Measurements from ENCODE around the gene KAZN. TPM values are rescaled to one million over a fixed set of nuclear protein-coding genes. Genes with fewer than 3 reads are reported as not detected.

KAZN gene
- total RNA-seq, 1 donor from 2014 or later = 2.8 TPM

DNA sequence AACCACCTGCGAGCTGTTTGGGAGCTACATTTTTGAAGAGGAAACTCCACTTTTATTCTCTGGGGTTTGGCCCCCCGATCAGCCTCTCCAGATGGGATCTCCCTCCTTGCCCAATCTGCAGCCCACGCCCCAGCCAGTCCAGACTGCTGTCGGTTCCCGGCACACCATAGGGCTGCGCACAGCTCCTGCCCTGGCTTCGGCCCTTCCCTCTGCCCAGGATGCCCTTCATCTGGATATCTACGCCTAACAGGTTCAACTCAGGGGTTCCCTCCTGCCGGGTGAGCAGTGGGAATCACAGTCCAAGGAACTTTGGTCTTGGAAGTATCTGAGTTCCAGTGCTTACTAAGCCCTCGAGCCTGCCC is 135.3 kb downstream of the KAZN start:
- H3K4me3 ChIP-seq (ENCODE audit: low read depth, low read length) = no peak overlapping the region
- no peaks in the 10 kb centered on the region for H3K36me3 ChIP-seq (ENCODE audit: control insufficient read depth, insufficient read depth, low read length)
- H3K27me3 ChIP-seq (ENCODE audit: control insufficient read depth, insufficient read depth, low read length) = no peaks in the 10 kb centered on the region
- TF ChIP-seq, protein P1, sequence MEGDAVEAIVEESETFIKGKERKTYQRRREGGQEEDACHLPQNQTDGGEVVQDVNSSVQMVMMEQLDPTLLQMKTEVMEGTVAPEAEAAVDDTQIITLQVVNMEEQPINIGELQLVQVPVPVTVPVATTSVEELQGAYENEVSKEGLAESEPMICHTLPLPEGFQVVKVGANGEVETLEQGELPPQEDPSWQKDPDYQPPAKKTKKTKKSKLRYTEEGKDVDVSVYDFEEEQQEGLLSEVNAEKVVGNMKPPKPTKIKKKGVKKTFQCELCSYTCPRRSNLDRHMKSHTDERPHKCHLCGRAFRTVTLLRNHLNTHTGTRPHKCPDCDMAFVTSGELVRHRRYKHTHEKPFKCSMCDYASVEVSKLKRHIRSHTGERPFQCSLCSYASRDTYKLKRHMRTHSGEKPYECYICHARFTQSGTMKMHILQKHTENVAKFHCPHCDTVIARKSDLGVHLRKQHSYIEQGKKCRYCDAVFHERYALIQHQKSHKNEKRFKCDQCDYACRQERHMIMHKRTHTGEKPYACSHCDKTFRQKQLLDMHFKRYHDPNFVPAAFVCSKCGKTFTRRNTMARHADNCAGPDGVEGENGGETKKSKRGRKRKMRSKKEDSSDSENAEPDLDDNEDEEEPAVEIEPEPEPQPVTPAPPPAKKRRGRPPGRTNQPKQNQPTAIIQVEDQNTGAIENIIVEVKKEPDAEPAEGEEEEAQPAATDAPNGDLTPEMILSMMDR (IDR thresholded peaks at IDR 0.05; ENCODE audit: insufficient read depth, low read length, poor library complexity, severe bottlenecking) = no peak
- DNase-seq (ENCODE audit: low read depth) = no peak

DNA sequence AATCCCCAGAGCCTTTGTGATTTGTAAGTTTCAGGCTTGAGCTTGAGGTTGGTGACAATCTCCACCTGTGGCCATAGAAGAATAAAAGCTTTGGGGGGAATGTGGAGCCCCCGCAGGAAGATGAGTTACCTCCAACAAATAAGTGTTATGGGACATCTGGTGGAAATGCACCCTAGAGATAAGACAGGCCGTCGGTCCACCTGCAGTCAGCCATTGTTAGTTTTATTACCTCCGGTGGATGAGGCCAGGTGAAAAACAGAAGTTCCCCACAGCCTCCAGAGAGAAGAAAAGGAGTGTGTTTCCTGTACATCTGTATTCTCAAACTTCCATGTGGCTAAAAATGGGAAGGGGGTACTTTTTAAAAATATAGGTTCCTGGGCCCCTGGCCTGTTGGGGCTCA is 137.4 kb downstream of the KAZN start:
- Histone ChIP-seq H3K4me3 (ENCODE audit: low read depth, low read length) (no peak overlapping the region), H3K27me3 (ENCODE audit: control insufficient read depth, insufficient read depth, low read length) (no peaks in the 10 kb centered on the region), H3K36me3 (ENCODE audit: control insufficient read depth, insufficient read depth, low read length) (no peaks in the 10 kb centered on the region)
- TF ChIP-seq, protein P1 (IDR thresholded peaks at IDR 0.05; ENCODE audit: insufficient read depth, low read length, poor library complexity, severe bottlenecking) = no peak
- DNase-seq (ENCODE audit: low read depth) = no peak

DNA sequence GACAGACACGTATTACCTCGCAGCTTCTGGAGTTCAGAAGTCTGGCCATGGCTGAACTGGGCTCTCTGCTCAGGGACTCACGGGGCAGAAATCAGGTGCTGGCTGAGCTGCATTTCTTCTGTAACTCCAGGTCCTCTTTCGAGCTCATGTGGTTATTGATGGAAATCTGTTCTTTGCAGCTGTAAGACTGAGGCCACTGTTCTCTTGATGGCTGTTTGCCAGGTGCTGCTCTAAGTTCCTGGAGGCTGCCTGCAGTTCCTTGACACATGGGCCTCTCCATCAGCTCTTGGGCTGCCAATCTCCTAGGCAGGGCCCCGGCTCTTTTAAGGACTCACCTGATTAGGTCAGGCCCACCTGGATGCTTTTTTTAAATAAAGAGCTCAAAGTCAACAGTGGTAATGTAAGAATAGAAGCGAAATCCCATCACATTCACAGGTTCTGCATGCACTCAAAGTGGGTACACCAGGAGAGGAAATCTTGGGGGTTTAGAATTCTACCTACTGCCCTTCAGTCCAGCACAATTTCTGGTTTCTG is 139.1 kb downstream of the KAZN start:
- no peak for DNase-seq (ENCODE audit: low read depth)
- Histone ChIP-seq H3K4me3 (ENCODE audit: low read depth, low read length) (no peak overlapping the region), H3K36me3 (ENCODE audit: control insufficient read depth, insufficient read depth, low read length) (no peaks in the 10 kb centered on the region), H3K27me3 (ENCODE audit: control insufficient read depth, insufficient read depth, low read length) (no peaks in the 10 kb centered on the region)
- TF ChIP-seq, protein P1 (IDR thresholded peaks at IDR 0.05; ENCODE audit: insufficient read depth, low read length, poor library complexity, severe bottlenecking) = no peak

DNA sequence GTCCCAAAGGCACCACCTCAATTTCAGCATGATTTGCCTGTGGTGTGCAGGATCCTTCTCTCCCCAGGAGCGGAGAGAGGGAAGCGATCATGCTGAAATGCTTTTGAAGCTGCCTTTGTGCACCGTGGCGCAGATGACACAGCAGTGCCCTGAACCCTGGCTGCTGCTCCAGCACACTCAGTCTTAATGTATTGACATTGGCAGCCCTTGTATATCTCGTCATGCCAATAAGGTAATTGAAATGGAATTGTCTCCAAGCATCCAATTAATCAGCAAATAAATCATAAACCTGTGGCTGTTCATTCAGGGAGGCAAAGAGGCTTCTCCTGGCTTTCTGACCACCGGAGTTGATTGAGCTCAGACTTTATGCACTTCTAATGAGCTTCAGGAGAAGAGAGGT is 139.8 kb downstream of the KAZN start:
- DNase-seq (ENCODE audit: low read depth) = no peak
- Histone ChIP-seq H3K27me3 (ENCODE audit: control insufficient read depth, insufficient read depth, low read length) (no peaks in the 10 kb centered on the region), H3K4me3 (ENCODE audit: low read depth, low read length) (no peak overlapping the region), H3K36me3 (ENCODE audit: control insufficient read depth, insufficient read depth, low read length) (no peaks in the 10 kb centered on the region)
- TF ChIP-seq, protein P1 (IDR thresholded peaks at IDR 0.05; ENCODE audit: insufficient read depth, low read length, poor library complexity, severe bottlenecking) = no peak

DNA sequence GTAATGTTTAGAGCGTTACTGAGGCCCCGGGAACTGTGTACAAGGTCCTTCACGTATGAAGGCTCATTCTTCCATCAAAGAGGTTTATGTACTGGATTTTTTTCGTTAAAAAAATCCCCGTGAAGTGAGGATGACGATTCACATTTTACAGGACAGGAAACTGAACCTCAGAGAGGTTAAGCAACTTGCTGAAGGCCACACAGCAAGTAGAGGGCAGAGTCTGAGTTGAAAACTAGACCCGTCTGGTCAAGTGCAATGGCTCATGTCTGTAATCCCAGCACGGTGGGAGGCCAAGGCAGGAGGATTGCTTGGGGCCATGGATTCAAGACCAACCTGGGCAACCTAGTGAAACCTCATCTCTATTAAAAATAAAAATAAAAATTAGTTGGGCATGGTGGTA is 140.2 kb downstream of the KAZN start:
- TF ChIP-seq, protein P1 (IDR thresholded peaks at IDR 0.05; ENCODE audit: insufficient read depth, low read length, poor library complexity, severe bottlenecking) = no peak
- H3K27me3 ChIP-seq (ENCODE audit: control insufficient read depth, insufficient read depth, low read length) = no peaks in the 10 kb centered on the region
- no peak overlapping the region for H3K4me3 ChIP-seq (ENCODE audit: low read depth, low read length)
- DNase-seq (ENCODE audit: low read depth) = no peak
- no peaks in the 10 kb centered on the region for H3K36me3 ChIP-seq (ENCODE audit: control insufficient read depth, insufficient read depth, low read length)

DNA sequence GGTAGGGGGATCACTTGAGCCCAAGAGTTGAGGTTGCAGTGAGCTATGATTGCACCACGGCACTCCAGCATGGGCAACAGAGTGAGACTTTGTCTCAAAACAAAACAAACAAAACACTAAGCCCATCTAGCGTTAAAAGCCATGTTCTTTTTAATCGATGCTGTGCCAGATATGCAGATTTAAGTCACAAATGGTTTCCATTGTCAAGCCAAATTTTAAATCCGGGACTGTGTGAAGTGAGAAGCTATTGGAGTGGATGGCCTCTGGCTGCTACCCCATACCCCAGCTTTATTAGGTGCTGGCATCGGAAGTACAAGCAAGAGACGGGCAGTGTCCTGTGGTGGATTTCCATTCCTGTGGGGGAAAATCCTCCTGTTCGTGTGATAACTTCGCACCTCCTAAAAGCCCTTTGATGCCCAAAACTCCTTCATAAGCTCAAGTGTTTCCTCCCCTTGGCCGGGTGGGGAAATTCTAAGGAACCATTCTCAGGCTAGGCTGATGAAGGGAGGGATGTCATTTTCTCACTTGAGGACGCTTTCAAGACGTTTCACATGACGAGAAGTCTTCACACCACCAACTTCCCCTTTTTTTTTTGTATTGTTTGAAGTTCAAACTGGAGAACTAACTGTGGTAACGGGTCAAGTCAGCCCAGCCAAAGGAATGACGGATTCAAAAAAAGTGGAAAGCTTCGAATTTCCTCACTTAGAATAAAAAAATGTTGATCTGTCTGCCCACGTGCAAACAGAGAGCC is 140.8 kb downstream of the KAZN start:
- TF ChIP-seq, protein P1 (IDR thresholded peaks at IDR 0.05; ENCODE audit: insufficient read depth, low read length, poor library complexity, severe bottlenecking) = no peak
- Histone ChIP-seq H3K4me3 (ENCODE audit: low read depth, low read length) (no peak overlapping the region), H3K36me3 (ENCODE audit: control insufficient read depth, insufficient read depth, low read length) (no peaks in the 10 kb centered on the region), H3K27me3 (ENCODE audit: control insufficient read depth, insufficient read depth, low read length) (no peaks in the 10 kb centered on the region)
- no peak for DNase-seq (ENCODE audit: low read depth)

Measured in kidney epithelial cell (primary cell).